Measurements from ENCODE around the gene ZMIZ2. TPM values are rescaled to one million over a fixed set of nuclear protein-coding genes. Genes with fewer than 3 reads are reported as not detected.

ZMIZ2 gene
- total RNA-seq, 1 experiment from 2014 or later, result 91.3 TPM

DNA sequence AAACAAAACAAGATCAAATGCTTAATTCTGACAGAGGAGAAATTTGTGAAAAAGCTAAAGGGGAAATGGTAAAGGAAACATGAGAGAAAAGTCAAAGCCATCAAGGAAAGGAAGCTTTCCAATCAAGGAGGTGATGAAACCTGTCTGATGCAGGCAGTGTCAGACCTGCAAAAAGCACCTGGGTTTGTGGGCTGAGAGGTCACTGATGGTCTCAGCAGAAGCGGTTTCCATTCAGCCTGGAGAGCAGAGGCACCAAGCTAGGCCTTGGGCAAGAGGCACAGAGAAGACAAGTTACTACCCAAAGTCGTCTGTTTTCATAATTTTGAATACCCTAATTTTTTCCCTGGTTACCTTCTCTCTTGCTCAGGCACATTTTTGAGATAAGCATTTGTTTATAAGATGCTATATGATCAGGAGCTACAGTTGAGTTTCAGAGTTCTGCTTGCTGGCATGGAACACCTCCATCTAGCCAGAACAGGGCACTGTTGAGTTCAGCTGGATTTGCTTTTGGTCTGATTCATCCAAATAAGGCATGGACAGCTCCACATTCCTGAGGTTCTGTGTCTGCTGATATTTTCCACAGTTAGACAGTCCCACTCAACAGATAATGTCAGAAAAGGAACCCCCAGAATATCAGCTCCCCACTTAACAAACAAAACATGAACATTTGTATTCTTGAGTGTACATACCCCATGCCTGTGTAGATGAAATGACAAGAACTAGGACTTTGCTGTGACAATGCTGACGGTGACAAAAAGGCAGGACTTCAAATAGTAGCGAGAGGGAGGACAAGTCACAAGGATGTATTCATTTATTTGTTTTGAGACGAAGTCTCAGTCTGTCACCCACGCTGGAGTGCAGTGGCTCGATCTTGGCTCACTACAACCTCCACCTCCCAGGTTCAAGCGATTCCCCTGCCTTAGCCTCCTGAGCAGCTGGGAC, 42.9 kb downstream of the ZMIZ2 start:
- Histone ChIP-seq H3K27ac (ENCODE audit: low read depth, low read length) (no peak overlapping the region), H3K9ac (ENCODE audit: low read length) (no peak overlapping the region), H3K4me3 (replicated peaks in 1 of 2; ENCODE audit: low read depth in 1 of 2, low read length in 2 of 2) (no peak overlapping the region), H2AFZ (ENCODE audit: low read depth, low read length, poor library complexity, severe bottlenecking) (no peak overlapping the region), H3K27me3 (ENCODE audit: insufficient read depth, low read length) (no peaks in the 10 kb centered on the region), H3K9me2 (ENCODE audit: insufficient read depth) (no peaks in the 10 kb centered on the region), H3K4me1 (ENCODE audit: control insufficient read depth in 1 of 2, insufficient read depth in 2 of 2, low read length in 2 of 2) (peaks cover 4 to 25% of the 10 kb centered on the region in 2 experiments; a peak in 3 of 4 replicates), H3K36me3 (ENCODE audit: control insufficient read depth in 1 of 2, insufficient read depth in 2 of 2, low read length in 2 of 2) (no peaks in the 10 kb centered on the region), H3K9me3 (ENCODE audit: control insufficient read depth in 1 of 2, insufficient read depth in 1 of 2, low read depth in 1 of 2, low read length in 2 of 2) (no peaks in the 10 kb centered on the region), H3K4me2 (ENCODE audit: low read length) (no peak overlapping the region), H3K79me2 (ENCODE audit: insufficient read depth, low read length) (peaks cover 12% of the 10 kb centered on the region), H4K20me1 (ENCODE audit: insufficient read depth) (no peaks in the 10 kb centered on the region)
- BruUV-seq (replicated peaks), result no TSS peak
- ATAC-seq (no peak), DNase-seq (ENCODE audit: low read depth, low spot score) (no peak)
- TF ChIP-seq, protein P1, sequence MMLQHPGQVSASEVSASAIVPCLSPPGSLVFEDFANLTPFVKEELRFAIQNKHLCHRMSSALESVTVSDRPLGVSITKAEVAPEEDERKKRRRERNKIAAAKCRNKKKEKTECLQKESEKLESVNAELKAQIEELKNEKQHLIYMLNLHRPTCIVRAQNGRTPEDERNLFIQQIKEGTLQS (IDR thresholded peaks at IDR 0.05), result no peak
- TF ChIP-seq ZFX (IDR thresholded peaks at IDR 0.05), result no peak
- TF ChIP-seq POLR2AphosphoS5 (IDR thresholded peaks at IDR 0.05; ENCODE audit: low read depth, low read length), result no peak
- no peak for TF ChIP-seq CEBPB (IDR thresholded peaks at IDR 0.05; ENCODE audit: low read depth)
- no peak for TF ChIP-seq SP1 (IDR thresholded peaks at IDR 0.05; ENCODE audit: low read depth)
- TF ChIP-seq, protein P2, sequence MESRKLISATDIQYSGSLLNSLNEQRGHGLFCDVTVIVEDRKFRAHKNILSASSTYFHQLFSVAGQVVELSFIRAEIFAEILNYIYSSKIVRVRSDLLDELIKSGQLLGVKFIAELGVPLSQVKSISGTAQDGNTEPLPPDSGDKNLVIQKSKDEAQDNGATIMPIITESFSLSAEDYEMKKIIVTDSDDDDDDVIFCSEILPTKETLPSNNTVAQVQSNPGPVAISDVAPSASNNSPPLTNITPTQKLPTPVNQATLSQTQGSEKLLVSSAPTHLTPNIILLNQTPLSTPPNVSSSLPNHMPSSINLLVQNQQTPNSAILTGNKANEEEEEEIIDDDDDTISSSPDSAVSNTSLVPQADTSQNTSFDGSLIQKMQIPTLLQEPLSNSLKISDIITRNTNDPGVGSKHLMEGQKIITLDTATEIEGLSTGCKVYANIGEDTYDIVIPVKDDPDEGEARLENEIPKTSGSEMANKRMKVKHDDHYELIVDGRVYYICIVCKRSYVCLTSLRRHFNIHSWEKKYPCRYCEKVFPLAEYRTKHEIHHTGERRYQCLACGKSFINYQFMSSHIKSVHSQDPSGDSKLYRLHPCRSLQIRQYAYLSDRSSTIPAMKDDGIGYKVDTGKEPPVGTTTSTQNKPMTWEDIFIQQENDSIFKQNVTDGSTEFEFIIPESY (IDR thresholded peaks at IDR 0.05; ENCODE audit: extremely low read depth, insufficient replicate concordance, low read length), result no peak
- TF ChIP-seq, protein P3, sequence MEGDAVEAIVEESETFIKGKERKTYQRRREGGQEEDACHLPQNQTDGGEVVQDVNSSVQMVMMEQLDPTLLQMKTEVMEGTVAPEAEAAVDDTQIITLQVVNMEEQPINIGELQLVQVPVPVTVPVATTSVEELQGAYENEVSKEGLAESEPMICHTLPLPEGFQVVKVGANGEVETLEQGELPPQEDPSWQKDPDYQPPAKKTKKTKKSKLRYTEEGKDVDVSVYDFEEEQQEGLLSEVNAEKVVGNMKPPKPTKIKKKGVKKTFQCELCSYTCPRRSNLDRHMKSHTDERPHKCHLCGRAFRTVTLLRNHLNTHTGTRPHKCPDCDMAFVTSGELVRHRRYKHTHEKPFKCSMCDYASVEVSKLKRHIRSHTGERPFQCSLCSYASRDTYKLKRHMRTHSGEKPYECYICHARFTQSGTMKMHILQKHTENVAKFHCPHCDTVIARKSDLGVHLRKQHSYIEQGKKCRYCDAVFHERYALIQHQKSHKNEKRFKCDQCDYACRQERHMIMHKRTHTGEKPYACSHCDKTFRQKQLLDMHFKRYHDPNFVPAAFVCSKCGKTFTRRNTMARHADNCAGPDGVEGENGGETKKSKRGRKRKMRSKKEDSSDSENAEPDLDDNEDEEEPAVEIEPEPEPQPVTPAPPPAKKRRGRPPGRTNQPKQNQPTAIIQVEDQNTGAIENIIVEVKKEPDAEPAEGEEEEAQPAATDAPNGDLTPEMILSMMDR (IDR thresholded peaks at IDR 0.05 in 2 of 3, conservative IDR thresholded peaks at IDR 0.05 in 1 of 3; ENCODE audit: borderline replicate concordance in 1 of 3, insufficient read depth in 1 of 3, low read depth in 2 of 3, low read length in 2 of 3), result no peak
- intact Hi-C loops (cut with micrococcal nuclease), result loop anchor here (10.0 kb wide), 1 partner anchor 133 kb away; no protein-coding TSS in a partner anchor
- CTCF ChIA-PET, result no interaction called here
- POLR2A ChIA-PET, result interaction anchor here (0.6 kb wide), 1 partner anchor 14 kb away, joined by 3 read pairs; no protein-coding TSS in a partner anchor
- RAD21 ChIA-PET (ENCODE audit: low non-redundant PET in 1 of 2, low total read pairs in 2 of 2, uncharacterized antibody in 2 of 2, unreplicated experiment in 2 of 2), result no interaction called here

Measured in HCT116 (cell line).